HL-60 (cell line): ENCODE results near the gene PROM1.

ENCODE experiments used
- DNase-seq, 2 experiments: peaks; one replicate each; pipeline ENCODE4 v3.0.0-alpha.2; 2010 to 2020; ENCODE audit warnings: low read depth in 1 of 2, low spot score in 1 of 2
- H3K27ac ChIP-seq: fragments of 250-450 bp; sonication (Bioruptor Pico); replicated peaks from 2 replicates; pipeline ENCODE4 v1.5.1; 2020; ENCODE audit warnings: mild to moderate bottlenecking, moderate library complexity
- H3K27me3 ChIP-seq: fragments of 250-450 bp; sonication (Bioruptor Pico); 2 replicates; pipeline ENCODE4 v1.5.1; 2021; ENCODE audit warnings: mild to moderate bottlenecking, moderate library complexity; ENCODE audit not compliant: insufficient read depth, poor library complexity, severe bottlenecking
- H3K4me3 ChIP-seq: replicated peaks from 2 replicates; pipeline ENCODE4 v1.5.1; 2011; ENCODE audit warnings: mild to moderate bottlenecking, control low read depth, low read length; ENCODE audit not compliant: insufficient read depth
- GABPA ChIP-seq: IDR thresholded peaks from 2 replicates; pipeline ENCODE4 v1.6.1; 2012; ENCODE audit warnings: low read depth
- POLR2AphosphoS5 ChIP-seq: IDR thresholded peaks from 2 replicates; pipeline ENCODE4 v1.6.1; 2012; ENCODE audit warnings: low read depth
- SPI1 ChIP-seq: IDR thresholded peaks from 2 replicates; pipeline ENCODE4 v1.6.1; 2012; ENCODE audit warnings: low read depth, mild to moderate bottlenecking, borderline replicate concordance
- TF ChIP-seq, protein P1 (sequence below): IDR thresholded peaks from 2 replicates; pipeline ENCODE4 v1.6.1; 2012; ENCODE audit warnings: low read depth; ENCODE audit not compliant: insufficient replicate concordance
- TF ChIP-seq, protein P2 (sequence below): IDR thresholded peaks from one replicate; pipeline ENCODE4 v1.5.1; 2011; ENCODE audit warnings: low read length, control low read depth, inconsistent platforms; ENCODE audit not compliant: insufficient read depth

Gene PROM1

DNA sequence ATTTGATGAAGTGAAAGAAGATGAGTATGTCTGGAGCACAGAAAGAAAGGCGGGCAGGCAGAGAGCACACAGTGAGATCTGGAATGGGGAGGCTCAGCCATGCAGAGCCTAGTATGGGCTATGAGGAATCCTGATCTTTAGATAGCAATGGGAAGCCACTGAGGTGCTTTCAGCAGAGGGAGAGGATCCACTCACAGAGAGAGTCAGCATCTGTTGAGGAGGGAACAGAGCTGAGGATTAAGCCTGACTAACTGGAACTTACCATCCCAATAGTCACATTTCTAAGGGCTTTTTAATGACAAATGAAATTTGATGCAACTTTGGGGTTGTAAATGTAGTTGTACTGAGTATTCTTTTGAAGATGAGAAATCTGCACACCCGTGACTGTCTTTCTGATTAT lies 100.2 kb downstream of the PROM1 start:
- Histone ChIP-seq H3K27ac (no peak overlapping the region), H3K27me3 (no peaks in the 10 kb centered on the region), H3K4me3 (no peak overlapping the region)
- no peak for TF ChIP-seq POLR2AphosphoS5
- TF ChIP-seq SPI1, result no peak
- TF ChIP-seq GABPA, result no peak
- TF ChIP-seq, protein P1, sequence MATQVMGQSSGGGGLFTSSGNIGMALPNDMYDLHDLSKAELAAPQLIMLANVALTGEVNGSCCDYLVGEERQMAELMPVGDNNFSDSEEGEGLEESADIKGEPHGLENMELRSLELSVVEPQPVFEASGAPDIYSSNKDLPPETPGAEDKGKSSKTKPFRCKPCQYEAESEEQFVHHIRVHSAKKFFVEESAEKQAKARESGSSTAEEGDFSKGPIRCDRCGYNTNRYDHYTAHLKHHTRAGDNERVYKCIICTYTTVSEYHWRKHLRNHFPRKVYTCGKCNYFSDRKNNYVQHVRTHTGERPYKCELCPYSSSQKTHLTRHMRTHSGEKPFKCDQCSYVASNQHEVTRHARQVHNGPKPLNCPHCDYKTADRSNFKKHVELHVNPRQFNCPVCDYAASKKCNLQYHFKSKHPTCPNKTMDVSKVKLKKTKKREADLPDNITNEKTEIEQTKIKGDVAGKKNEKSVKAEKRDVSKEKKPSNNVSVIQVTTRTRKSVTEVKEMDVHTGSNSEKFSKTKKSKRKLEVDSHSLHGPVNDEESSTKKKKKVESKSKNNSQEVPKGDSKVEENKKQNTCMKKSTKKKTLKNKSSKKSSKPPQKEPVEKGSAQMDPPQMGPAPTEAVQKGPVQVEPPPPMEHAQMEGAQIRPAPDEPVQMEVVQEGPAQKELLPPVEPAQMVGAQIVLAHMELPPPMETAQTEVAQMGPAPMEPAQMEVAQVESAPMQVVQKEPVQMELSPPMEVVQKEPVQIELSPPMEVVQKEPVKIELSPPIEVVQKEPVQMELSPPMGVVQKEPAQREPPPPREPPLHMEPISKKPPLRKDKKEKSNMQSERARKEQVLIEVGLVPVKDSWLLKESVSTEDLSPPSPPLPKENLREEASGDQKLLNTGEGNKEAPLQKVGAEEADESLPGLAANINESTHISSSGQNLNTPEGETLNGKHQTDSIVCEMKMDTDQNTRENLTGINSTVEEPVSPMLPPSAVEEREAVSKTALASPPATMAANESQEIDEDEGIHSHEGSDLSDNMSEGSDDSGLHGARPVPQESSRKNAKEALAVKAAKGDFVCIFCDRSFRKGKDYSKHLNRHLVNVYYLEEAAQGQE, result no peak
- TF ChIP-seq, protein P2, sequence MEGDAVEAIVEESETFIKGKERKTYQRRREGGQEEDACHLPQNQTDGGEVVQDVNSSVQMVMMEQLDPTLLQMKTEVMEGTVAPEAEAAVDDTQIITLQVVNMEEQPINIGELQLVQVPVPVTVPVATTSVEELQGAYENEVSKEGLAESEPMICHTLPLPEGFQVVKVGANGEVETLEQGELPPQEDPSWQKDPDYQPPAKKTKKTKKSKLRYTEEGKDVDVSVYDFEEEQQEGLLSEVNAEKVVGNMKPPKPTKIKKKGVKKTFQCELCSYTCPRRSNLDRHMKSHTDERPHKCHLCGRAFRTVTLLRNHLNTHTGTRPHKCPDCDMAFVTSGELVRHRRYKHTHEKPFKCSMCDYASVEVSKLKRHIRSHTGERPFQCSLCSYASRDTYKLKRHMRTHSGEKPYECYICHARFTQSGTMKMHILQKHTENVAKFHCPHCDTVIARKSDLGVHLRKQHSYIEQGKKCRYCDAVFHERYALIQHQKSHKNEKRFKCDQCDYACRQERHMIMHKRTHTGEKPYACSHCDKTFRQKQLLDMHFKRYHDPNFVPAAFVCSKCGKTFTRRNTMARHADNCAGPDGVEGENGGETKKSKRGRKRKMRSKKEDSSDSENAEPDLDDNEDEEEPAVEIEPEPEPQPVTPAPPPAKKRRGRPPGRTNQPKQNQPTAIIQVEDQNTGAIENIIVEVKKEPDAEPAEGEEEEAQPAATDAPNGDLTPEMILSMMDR, result no peak
- no peak for DNase-seq

DNA sequence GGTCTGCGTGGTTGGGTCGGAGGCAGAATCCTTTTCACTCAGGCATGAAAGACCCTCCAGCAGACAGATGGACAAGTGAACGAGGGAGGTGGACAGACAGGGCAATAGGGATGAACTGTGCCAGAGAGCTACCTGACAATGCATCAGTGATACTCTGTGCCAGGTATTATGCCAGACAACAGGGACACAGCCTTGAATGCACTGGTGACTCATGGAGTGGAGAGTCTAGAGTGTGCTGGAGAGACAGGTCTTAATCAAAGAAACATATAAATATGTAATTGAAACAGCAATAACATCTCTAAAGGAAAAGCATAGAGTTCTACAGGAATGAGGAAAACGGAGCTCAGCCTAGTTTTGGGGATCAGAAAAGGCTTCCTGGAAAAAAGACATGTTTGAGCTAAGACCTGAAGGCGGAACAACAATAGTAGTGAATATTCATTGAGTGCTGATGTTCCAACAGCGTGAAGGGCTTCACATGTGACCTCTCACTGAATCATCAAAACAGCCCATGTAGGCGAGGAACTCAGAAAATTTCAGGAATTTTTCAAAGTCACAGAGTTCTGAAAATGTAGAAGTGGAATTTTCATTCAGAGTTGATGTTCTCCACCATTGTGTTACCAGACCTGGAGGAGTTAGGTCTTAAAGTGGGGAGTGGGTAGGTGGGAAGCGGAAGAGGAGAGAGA lies 100.8 kb downstream of the PROM1 start:
- no peak for DNase-seq
- no peak overlapping the region for H3K27ac ChIP-seq
- no peak overlapping the region for H3K4me3 ChIP-seq
- TF ChIP-seq, protein P2, result no peak
- TF ChIP-seq SPI1 (no peak), GABPA (no peak)
- TF ChIP-seq, protein P1, result no peak
- H3K27me3 ChIP-seq, result no peaks in the 10 kb centered on the region

DNA sequence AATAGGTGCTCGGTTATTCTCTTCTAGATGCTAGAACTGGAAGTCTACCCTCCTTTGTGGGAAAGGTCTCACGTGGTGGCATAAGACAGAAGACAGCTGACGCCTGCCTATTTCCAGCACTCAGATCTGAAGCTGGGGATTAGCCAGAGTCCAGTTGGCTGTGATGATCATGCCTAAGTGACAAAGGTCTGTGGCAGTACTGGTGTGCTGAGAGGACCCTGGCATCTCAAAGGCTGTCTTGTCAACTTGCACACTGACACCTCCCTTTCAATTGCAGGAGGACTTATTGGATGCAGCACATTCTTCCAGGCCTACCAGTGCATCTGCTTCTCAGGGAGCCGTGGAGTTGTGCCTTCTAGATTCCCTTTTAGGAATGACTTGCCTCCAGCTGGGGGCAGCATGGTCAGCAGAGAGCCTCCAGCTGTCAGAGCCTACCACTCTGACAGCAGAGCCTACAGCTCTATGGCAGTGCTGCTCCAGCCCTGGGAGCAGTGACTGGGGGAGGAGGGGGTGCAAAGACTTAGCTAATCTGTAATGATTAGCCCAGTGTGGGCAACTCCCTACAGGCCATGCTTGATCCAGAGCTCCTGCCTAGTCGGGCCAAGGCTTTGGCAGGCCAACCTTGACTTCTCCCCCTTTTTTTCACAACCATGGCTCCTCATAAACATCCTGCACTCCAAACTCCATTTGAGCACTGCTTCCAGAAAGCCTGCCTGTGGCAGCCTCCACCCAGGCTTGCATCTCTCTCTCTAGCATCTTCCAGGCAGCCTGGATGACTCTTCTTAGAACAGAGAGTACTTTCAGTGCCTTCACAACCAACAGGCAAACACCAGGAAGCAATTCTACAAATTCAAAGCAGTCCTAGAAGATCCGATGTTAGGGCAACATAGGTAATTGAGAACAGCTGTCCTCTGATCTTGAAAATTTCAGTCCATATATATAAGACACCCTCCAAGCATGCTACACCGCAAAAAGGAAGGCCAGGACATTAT lies 107.1 kb downstream of the PROM1 start:
- H3K27me3 ChIP-seq, result no peaks in the 10 kb centered on the region
- no peak for TF ChIP-seq GABPA
- TF ChIP-seq POLR2AphosphoS5, result no peak
- no peak for TF ChIP-seq SPI1
- TF ChIP-seq, protein P1, result no peak
- TF ChIP-seq, protein P2, result no peak
- no peak overlapping the region for H3K27ac ChIP-seq
- no peak overlapping the region for H3K4me3 ChIP-seq
- DNase-seq, result no peak
